Nephron (organoid): ENCODE measurements around the gene CMTM4.
A peak's percentile ranks its signal among the peaks of the same experiment; 100 is the strongest.

Experiments used
- H3K27ac Mint-ChIP-seq, 3 experiments: 2 replicates each; pipeline ENCODE4 v1.8.0; 2020; ENCODE audit warnings: mixed read lengths in 3 of 3, mild to moderate bottlenecking in 2 of 3, moderate library complexity in 1 of 3
- H3K27me3 Mint-ChIP-seq: 2 replicates; pipeline ENCODE4 v1.8.0; 2021; ENCODE audit warnings: low read depth, mild to moderate bottlenecking, moderate library complexity, mixed read lengths
- H3K36me3 Mint-ChIP-seq: 2 replicates; pipeline ENCODE4 v1.8.0; 2020; ENCODE audit warnings: low read depth, mixed read lengths
- H3K4me1 Mint-ChIP-seq: 2 replicates; pipeline ENCODE4 v1.8.0; 2020; ENCODE audit warnings: mixed read lengths
- H3K4me3 Mint-ChIP-seq, 3 experiments: 2 replicates each; pipeline ENCODE4 v1.8.0; 2020; ENCODE audit warnings: mild to moderate bottlenecking in 3 of 3, mixed read lengths in 3 of 3, moderate library complexity in 2 of 3
- H3K9me3 Mint-ChIP-seq: 2 replicates; pipeline ENCODE4 v1.8.0; 2020; ENCODE audit warnings: mixed read lengths
- TF ChIP-seq, protein P1 (sequence below), 3 experiments: fragments of 200-600 bp; sonication (generic); IDR thresholded peaks; one replicate each; pipeline ENCODE4 v1.5.0; 2021; ENCODE audit warnings: antibody characterized with exemption in 3 of 3; ENCODE audit not compliant: unreplicated experiment in 3 of 3

Gene CMTM4

GRCh38 chr16:66696669-66697630 lies at the start of gene CMTM4:
Gene CMTM4 (minus strand): TSS chr16:66696743. CDS start chr16:66696525, 218 bp downstream.
- Mint-ChIP-seq H3K27ac (peak within 1 kb of the TSS in 1 of 3 experiments; percentile 83), H3K4me3 (peak within 1 kb of the TSS; percentile 86 to 90 (median 89)), H3K27me3 (peaks cover 22% of the 10 kb centered on the region), H3K9me3 (no peaks in the 10 kb centered on the region), H3K4me1 (peaks cover 9% of the 10 kb centered on the region), H3K36me3 (no peaks in the 10 kb centered on the region)
- TF ChIP-seq, protein P1, sequence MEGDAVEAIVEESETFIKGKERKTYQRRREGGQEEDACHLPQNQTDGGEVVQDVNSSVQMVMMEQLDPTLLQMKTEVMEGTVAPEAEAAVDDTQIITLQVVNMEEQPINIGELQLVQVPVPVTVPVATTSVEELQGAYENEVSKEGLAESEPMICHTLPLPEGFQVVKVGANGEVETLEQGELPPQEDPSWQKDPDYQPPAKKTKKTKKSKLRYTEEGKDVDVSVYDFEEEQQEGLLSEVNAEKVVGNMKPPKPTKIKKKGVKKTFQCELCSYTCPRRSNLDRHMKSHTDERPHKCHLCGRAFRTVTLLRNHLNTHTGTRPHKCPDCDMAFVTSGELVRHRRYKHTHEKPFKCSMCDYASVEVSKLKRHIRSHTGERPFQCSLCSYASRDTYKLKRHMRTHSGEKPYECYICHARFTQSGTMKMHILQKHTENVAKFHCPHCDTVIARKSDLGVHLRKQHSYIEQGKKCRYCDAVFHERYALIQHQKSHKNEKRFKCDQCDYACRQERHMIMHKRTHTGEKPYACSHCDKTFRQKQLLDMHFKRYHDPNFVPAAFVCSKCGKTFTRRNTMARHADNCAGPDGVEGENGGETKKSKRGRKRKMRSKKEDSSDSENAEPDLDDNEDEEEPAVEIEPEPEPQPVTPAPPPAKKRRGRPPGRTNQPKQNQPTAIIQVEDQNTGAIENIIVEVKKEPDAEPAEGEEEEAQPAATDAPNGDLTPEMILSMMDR (IDR thresholded peaks at IDR 0.05; ENCODE audit: unreplicated experiment in 3 of 3): no peak

DNA sequence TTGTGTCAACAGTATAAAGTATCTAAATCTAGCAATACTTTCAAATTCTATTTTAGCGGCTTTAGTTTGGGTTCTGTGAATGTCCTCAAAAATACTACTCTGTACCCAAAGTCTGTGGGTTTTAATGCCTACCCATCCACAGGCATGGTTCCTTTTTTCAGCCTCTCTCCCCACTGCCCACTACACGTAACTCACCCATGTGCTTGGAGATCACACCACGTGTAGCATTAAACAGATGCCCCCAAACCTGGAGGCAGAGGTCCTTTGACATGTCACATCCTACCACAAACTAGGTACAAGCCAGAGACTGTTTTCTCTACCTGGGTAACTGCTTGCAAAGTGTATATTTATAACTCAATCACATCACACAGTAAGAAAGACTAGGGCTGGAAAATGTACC lies 49.5 kb upstream of the CMTM4 start:
- Mint-ChIP-seq H3K4me1 (peaks cover 41% of the 10 kb centered on the region), H3K36me3 (peaks cover 57% of the 10 kb centered on the region), H3K27me3 (no peaks in the 10 kb centered on the region), H3K9me3 (no peaks in the 10 kb centered on the region), H3K27ac (no peak overlapping the region), H3K4me3 (no peak overlapping the region)
- TF ChIP-seq, protein P1 (IDR thresholded peaks at IDR 0.05; ENCODE audit: unreplicated experiment in 3 of 3): no peak

- H3K36me3 Mint-ChIP-seq: peaks cover 60% of the 10 kb centered on the region
- no peak overlapping the region for H3K4me3 Mint-ChIP-seq
- TF ChIP-seq, protein P1 (IDR thresholded peaks at IDR 0.05; ENCODE audit: unreplicated experiment in 3 of 3): no peak
- peak overlapping the region; percentile 48 to 90 (median 84) for H3K27ac Mint-ChIP-seq
- H3K27me3 Mint-ChIP-seq: no peaks in the 10 kb centered on the region
- H3K9me3 Mint-ChIP-seq: no peaks in the 10 kb centered on the region
- peaks cover 29% of the 10 kb centered on the region for H3K4me1 Mint-ChIP-seq
Observed at GRCh38 chr16:66741950-66742808, 45.6 kb upstream of the CMTM4 start.

- H3K27ac Mint-ChIP-seq: peak overlapping the region; percentile 48 to 90 (median 84)
- no peaks in the 10 kb centered on the region for H3K9me3 Mint-ChIP-seq
- TF ChIP-seq, protein P1 (IDR thresholded peaks at IDR 0.05; ENCODE audit: unreplicated experiment in 3 of 3): no peak
- peaks cover 62% of the 10 kb centered on the region for H3K36me3 Mint-ChIP-seq
- no peaks in the 10 kb centered on the region for H3K27me3 Mint-ChIP-seq
- H3K4me1 Mint-ChIP-seq: peaks cover 29% of the 10 kb centered on the region
- H3K4me3 Mint-ChIP-seq: no peak overlapping the region
Observed at GRCh38 chr16:66741169-66741900, 44.8 kb upstream of the CMTM4 start.

DNA sequence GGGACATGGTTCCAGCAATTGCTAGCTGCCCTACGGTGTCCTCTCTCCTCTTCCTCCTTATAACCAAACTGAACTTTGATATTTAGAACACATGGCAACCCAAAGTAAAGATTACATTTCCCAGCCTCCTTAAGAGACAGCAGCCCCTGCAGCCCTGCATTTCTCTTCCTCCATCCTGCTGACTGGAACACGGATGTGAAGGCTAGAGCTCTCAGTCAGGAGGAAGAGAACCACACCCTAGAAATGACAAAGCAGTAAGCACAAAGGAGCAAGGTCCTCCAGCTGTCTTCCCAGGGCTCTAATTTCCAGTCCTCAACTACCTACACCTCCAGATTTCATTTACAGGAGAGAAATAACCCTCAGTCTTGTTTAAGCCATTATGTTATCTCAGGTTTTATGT lies 44.0 kb upstream of the CMTM4 start:
- no peaks in the 10 kb centered on the region for H3K27me3 Mint-ChIP-seq
- H3K36me3 Mint-ChIP-seq: peaks cover 65% of the 10 kb centered on the region
- peak overlapping the region; percentile 15 to 84 (median 35) for H3K27ac Mint-ChIP-seq
- TF ChIP-seq, protein P1 (IDR thresholded peaks at IDR 0.05; ENCODE audit: unreplicated experiment in 3 of 3): no peak
- no peaks in the 10 kb centered on the region for H3K9me3 Mint-ChIP-seq
- peaks cover 29% of the 10 kb centered on the region for H3K4me1 Mint-ChIP-seq
- no peak overlapping the region for H3K4me3 Mint-ChIP-seq
